Ovary (tissue), 3 donors: ENCODE data around the gene NVL.

Experiments used
- EP300 ChIP-seq: sonication (generic); formaldehyde crosslinking; IDR thresholded peaks from one replicate; pipeline ENCODE4 v1.6.1; 2017; ENCODE audit warnings: antibody characterized with exemption
- POLR2A ChIP-seq: fragments of 450-650 bp; IDR thresholded peaks from one replicate; pipeline ENCODE4 v1.6.1; 2017; ENCODE audit warnings: antibody characterized with exemption, mild to moderate bottlenecking, moderate library complexity
- TF ChIP-seq, protein P1 (sequence below), 3 donors: fragments of 450-650 bp in 2 of 3; fragments of 200-600 bp in 1 of 3; IDR thresholded peaks; one replicate each; pipeline versions ENCODE4 v1.5.1 to v1.8.0; 2016 to 2022; ENCODE audit warnings: antibody characterized with exemption in 3 of 3, mild to moderate bottlenecking in 1 of 3
- donor health status: DM: no; HTN: no; CAD: no.

DNA sequence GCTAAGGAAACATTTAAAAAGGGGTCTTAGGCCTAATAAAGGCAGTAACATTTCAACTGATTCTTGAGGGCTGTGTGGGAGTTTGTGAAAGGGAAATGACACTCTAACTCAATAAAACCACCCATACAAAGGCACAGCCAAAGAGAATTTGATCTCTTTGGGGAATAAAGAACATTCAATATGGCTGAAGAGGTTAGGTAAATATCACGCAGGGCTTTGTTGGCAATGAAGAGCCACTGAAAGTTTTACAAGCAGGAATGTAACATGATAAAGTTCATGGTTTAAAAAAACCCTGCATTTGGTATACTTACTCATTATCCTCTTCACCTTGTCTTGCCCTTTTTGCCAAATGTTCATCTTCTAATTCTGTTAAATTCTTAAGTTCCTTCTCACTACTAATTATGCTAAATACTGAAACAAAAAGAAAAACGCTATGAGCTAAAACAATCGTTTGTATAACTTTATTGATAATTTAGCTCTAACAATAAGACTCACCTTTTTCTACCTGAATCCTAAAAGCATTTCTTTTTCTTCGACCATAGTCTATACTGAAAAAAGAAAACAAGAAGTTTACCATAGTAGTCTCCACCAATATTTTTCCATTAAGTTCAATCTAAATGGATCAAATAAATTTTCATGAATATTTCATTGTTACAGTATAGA is 12.5 kb downstream of the NVL start:
- TF ChIP-seq, protein P1, sequence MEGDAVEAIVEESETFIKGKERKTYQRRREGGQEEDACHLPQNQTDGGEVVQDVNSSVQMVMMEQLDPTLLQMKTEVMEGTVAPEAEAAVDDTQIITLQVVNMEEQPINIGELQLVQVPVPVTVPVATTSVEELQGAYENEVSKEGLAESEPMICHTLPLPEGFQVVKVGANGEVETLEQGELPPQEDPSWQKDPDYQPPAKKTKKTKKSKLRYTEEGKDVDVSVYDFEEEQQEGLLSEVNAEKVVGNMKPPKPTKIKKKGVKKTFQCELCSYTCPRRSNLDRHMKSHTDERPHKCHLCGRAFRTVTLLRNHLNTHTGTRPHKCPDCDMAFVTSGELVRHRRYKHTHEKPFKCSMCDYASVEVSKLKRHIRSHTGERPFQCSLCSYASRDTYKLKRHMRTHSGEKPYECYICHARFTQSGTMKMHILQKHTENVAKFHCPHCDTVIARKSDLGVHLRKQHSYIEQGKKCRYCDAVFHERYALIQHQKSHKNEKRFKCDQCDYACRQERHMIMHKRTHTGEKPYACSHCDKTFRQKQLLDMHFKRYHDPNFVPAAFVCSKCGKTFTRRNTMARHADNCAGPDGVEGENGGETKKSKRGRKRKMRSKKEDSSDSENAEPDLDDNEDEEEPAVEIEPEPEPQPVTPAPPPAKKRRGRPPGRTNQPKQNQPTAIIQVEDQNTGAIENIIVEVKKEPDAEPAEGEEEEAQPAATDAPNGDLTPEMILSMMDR (IDR thresholded peaks at IDR 0.05), result no peak
- no peak for TF ChIP-seq POLR2A
- TF ChIP-seq EP300, result no peak
